Adrenal gland (tissue), 12 donors: ENCODE data around the gene CORO7. TPM values are rescaled to one million over a fixed set of nuclear protein-coding genes. Genes with fewer than 3 reads are reported as not detected.
A peak's percentile ranks its signal among the peaks of the same experiment; 100 is the strongest.

Source experiments
- DNase-seq, 7 donors: peaks; one replicate each; pipeline ENCODE4 v3.0.0-alpha.2; 2019 to 2020
- H3K27ac ChIP-seq, 5 donors: fragments of 200-600 bp; sonication (generic) in 4 of 5; 1 replicate in 3 of 5; 2 replicates in 2 of 5; pipeline versions ENCODE4 v1.5.1 to v1.8.0; 2016 to 2020; ENCODE audit warnings: mild to moderate bottlenecking in 1 of 5
- H3K27me3 ChIP-seq: fragments of 200-600 bp; 2 replicates; pipeline ENCODE4 v1.8.0; 2021
- H3K36me3 ChIP-seq, 2 donors: fragments of 200-600 bp; replicated peaks in 1 of 2; 1 replicate in 1 of 2; 2 replicates in 1 of 2; pipeline versions ENCODE4 v1.5.1 to v1.8.0; 2018 to 2022
- H3K4me1 ChIP-seq, 2 donors: fragments of 200-600 bp; replicated peaks in 1 of 2; 1 replicate in 1 of 2; 2 replicates in 1 of 2; pipeline versions ENCODE4 v1.5.1 to v1.8.0; 2018 to 2021
- H3K4me3 ChIP-seq, 4 donors: fragments of 200-600 bp; sonication (generic) in 3 of 4; one replicate each; pipeline ENCODE4 v1.5.1; 2016 to 2018
- H3K9me3 ChIP-seq, 3 donors: fragments of 200-600 bp; sonication (generic) in 1 of 3; replicated peaks in 1 of 3; 1 replicate in 2 of 3; 2 replicates in 1 of 3; pipeline versions ENCODE4 v1.5.1 to v1.8.0; 2016 to 2021
- CTCF ChIP-seq, 6 experiments: fragments of 450-650 bp in 4 of 6; fragments of 200-600 bp in 2 of 6; sonication (generic) in 1 of 6; IDR thresholded peaks; 1 replicate in 5 of 6; 2 replicates in 1 of 6; pipeline versions ENCODE4 v1.5.1 to v1.8.0; 2016 to 2021; ENCODE audit warnings: antibody characterized with exemption in 6 of 6, mild to moderate bottlenecking in 2 of 6, moderate library complexity in 1 of 6
- POLR2A ChIP-seq, 2 donors: fragments of 450-650 bp; IDR thresholded peaks; one replicate each; pipeline ENCODE4 v1.6.1; 2017; ENCODE audit warnings: antibody characterized with exemption in 2 of 2, mild to moderate bottlenecking in 2 of 2, moderate library complexity in 1 of 2
- WGBS, 4 donors: extraction: QIAGEN DNeasy Blood & Tissue Kit in 2 of 4; methylation state at CpG; one replicate each; pipeline versions ENCODE4 v1.1.5 to v1.1.7; 2013 to 2017; 5-methylcytosine and 5-hydroxymethylcytosine counted together
- intact Hi-C, 2 donors: fragments of 100-400 bp; cut with DNase I; formaldehyde crosslinking; loops; one replicate each; pipeline versions ENCODE4 v1.14.1 to v1.15.0; 2022 to 2023
- polyA plus RNA-seq, 3 donors: library from polyadenylated mRNA; stranded (reverse); fragments of 200-250 nt in 2 of 3; fragments of 350-450 nt in 1 of 3; fragmentation: Illumina TruSeq in 1 of 3; extraction: RNeasy Lipid Tissue Mini Kit (QIAGEN cat#74804) in 1 of 3; gene quantifications; one replicate each; pipeline ENCODE4 v1.2.3, GENCODE V29; 2013 to 2014
- total RNA-seq, 9 donors: library from RNA; depleted of rRNA in 4 of 9; stranded (reverse); fragments of >200 nt in 4 of 9; fragments of 120-200 nt in 1 of 9; fragmentation: NEBNext Ultra II Directional in 1 of 9; extraction: Animal tissue kit (Norgen Biotek cat#: 25700) in 1 of 9; gene quantifications; one replicate each; pipeline versions ENCODE4 v1.1.0 to v1.2.4, GENCODE V29; 2013 to 2023
- donor health status: healthy with polysubstance abuse.
- donor health status: Bipolar disorder and iron deficiency.
- donor health status: DM: yes; HTN: yes; CAD: no.
- donor health status: DM: no; HTN: no; CAD: no.
- donor health status: DM: no; HTN: no; CAD: no.
- donor health status: DM: yes; HTN: yes; CAD: no.

CORO7 gene
- total and polyA plus RNA-seq, 12 donors = 4.3 to 61.0 (median 34.7) TPM

- peaks cover 22 to 52% of the 10 kb centered on the region in 2 donors for H3K4me1 ChIP-seq
- intact Hi-C loops = no loop called here
- WGBS, 4 donors = 68 to 75% (median 71%) methylated on average over 5 to 14 of the region's 14 CpGs
- peak overlapping the region in 1 of 4 donors; percentile 60 for H3K4me3 ChIP-seq
- H3K36me3 ChIP-seq = no peaks in the 10 kb centered on the region
- H3K27me3 ChIP-seq = no peaks in the 10 kb centered on the region
- peak overlapping the region in 4 of 5 donors; percentile 37 to 90 (median 68) for H3K27ac ChIP-seq
- DNase-seq = peak in 6 of 7 donors; percentile 60 to 82 (median 70)
- TF ChIP-seq CTCF (IDR thresholded peaks at IDR 0.05) (no peak), POLR2A (IDR thresholded peaks at IDR 0.05) (no peak)
- no peaks in the 10 kb centered on the region for H3K9me3 ChIP-seq
Measured at GRCh38 chr16:4370570-4371356, 45.6 kb downstream of the CORO7 start.

GRCh38 chr16:4370151-4370550 is 46.2 kb downstream of the CORO7 start:
- H3K27ac ChIP-seq = peak overlapping the region in 3 of 5 donors; percentile 51 to 90 (median 84)
- WGBS, 4 donors = 68 to 90% (median 77%) methylated on average over 3 of the region's 3 CpGs
- no peaks in the 10 kb centered on the region for H3K36me3 ChIP-seq
- no peak overlapping the region for H3K4me3 ChIP-seq
- peaks cover 17 to 46% of the 10 kb centered on the region in 2 donors for H3K4me1 ChIP-seq
- no peak for DNase-seq
- no peaks in the 10 kb centered on the region for H3K27me3 ChIP-seq
- no peaks in the 10 kb centered on the region for H3K9me3 ChIP-seq
- TF ChIP-seq CTCF (IDR thresholded peaks at IDR 0.05) (no peak), POLR2A (IDR thresholded peaks at IDR 0.05) (no peak)
- intact Hi-C loops = no loop called here

- Histone ChIP-seq H3K4me1 (peaks cover 17 to 40% of the 10 kb centered on the region in 2 donors), H3K9me3 (no peaks in the 10 kb centered on the region), H3K27ac (peak overlapping the region in 4 of 5 donors; percentile 21 to 90 (median 44)), H3K36me3 (peaks cover 0 to 5% of the 10 kb centered on the region in 2 donors), H3K4me3 (no peak overlapping the region), H3K27me3 (no peaks in the 10 kb centered on the region)
- TF ChIP-seq POLR2A (IDR thresholded peaks at IDR 0.05) (no peak), CTCF (IDR thresholded peaks at IDR 0.05) (no peak)
- DNase-seq = peak in 6 of 7 donors; percentile 64 to 86 (median 74)
- intact Hi-C loops = no loop called here
- WGBS, 4 donors = 36 to 71% (median 67%) methylated on average over 2 to 13 of the region's 13 CpGs
Measured at GRCh38 chr16:4369007-4369733, 47.2 kb downstream of the CORO7 start.

GRCh38 chr16:4367393-4367856 is 49.0 kb downstream of the CORO7 start:
- H3K4me3 ChIP-seq = no peak overlapping the region
- H3K9me3 ChIP-seq = no peaks in the 10 kb centered on the region
- H3K4me1 ChIP-seq = peaks cover 12 to 27% of the 10 kb centered on the region in 2 donors
- TF ChIP-seq POLR2A (IDR thresholded peaks at IDR 0.05) = no peak
- TF ChIP-seq CTCF (IDR thresholded peaks at IDR 0.05) = no peak
- no peaks in the 10 kb centered on the region for H3K27me3 ChIP-seq
- intact Hi-C loops = no loop called here
- WGBS, 4 donors = 74 to 85% (median 82%) methylated on average over 3 to 5 of the region's 5 CpGs
- no peak for DNase-seq
- peaks cover 0 to 6% of the 10 kb centered on the region in 2 donors for H3K36me3 ChIP-seq
- H3K27ac ChIP-seq = no peak overlapping the region
